Keratinocyte (primary cell): ENCODE measurements around the gene HEMK1. TPM values are rescaled to one million over a fixed set of nuclear protein-coding genes. Genes with fewer than 3 reads are reported as not detected.

Experiments used
- DNase-seq: peaks from one replicate; pipeline ENCODE4 v3.0.0-alpha.2; 2011; ENCODE audit warnings: low read depth, missing footprints, low spot score
- FAIRE-seq: peaks from 2 replicates; lab custom pipeline; 2011; peaks lifted over from hg19 to GRCh38; lab: Jason Lieb, UNC
- H2AFZ ChIP-seq: 2 replicates; pipeline ENCODE4 v1.6.0; 2012; ENCODE audit warnings: low read length, control low read depth, inconsistent platforms; ENCODE audit not compliant: control insufficient read depth
- H3K27ac ChIP-seq: 2 replicates; pipeline ENCODE4 v1.5.1; 2011; ENCODE audit warnings: low read length; ENCODE audit not compliant: control insufficient read depth, insufficient read depth
- H3K27me3 ChIP-seq: 3 replicates; pipeline ENCODE4 v1.6.0; 2011; ENCODE audit warnings: low read length; ENCODE audit not compliant: control insufficient read depth, insufficient read depth; ENCODE audit errors: extremely low read depth
- H3K36me3 ChIP-seq, 2 experiments: 2 replicates in 1 of 2; 3 replicates in 1 of 2; pipeline ENCODE4 v1.5.1; 2011; ENCODE audit warnings: low read length in 2 of 2, mild to moderate bottlenecking in 1 of 2; ENCODE audit not compliant: control insufficient read depth in 2 of 2, insufficient read depth in 2 of 2; ENCODE audit errors: extremely low read depth in 1 of 2
- H3K4me1 ChIP-seq: 3 replicates; pipeline ENCODE4 v1.5.1; 2011; ENCODE audit warnings: low read length; ENCODE audit not compliant: control insufficient read depth, insufficient read depth; ENCODE audit errors: extremely low read depth
- H3K4me2 ChIP-seq: 3 replicates; pipeline ENCODE4 v1.6.0; 2011; ENCODE audit warnings: low read depth, low read length; ENCODE audit not compliant: control insufficient read depth, insufficient read depth; ENCODE audit errors: extremely low read depth
- H3K4me3 ChIP-seq, 3 experiments: fragments of 200-600 bp in 1 of 3; sonication (generic) in 1 of 3; 2 replicates in 2 of 3; 3 replicates in 1 of 3; pipeline ENCODE4 v1.5.1; 2011 to 2016; ENCODE audit warnings: low read length in 3 of 3, mild to moderate bottlenecking in 3 of 3, control low read depth in 2 of 3, inconsistent platforms in 1 of 3, low read depth in 1 of 3, mixed read lengths in 1 of 3, mixed run types in 1 of 3, moderate library complexity in 1 of 3; ENCODE audit not compliant: control insufficient read depth in 2 of 3, insufficient read depth in 2 of 3; ENCODE audit errors: extremely low read depth in 1 of 3
- H3K79me2 ChIP-seq: 2 replicates; pipeline ENCODE4 v1.6.0; 2012; ENCODE audit warnings: low read length; ENCODE audit not compliant: control insufficient read depth, insufficient read depth
- H3K9ac ChIP-seq: 3 replicates; pipeline ENCODE4 v1.6.0; 2011; ENCODE audit warnings: low read length; ENCODE audit not compliant: control insufficient read depth, insufficient read depth; ENCODE audit errors: extremely low read depth
- H3K9me1 ChIP-seq: 3 replicates; pipeline ENCODE4 v1.6.0; 2011; ENCODE audit warnings: low read length; ENCODE audit not compliant: control insufficient read depth, insufficient read depth; ENCODE audit errors: extremely low read depth
- H3K9me3 ChIP-seq: 2 replicates; pipeline ENCODE4 v1.5.1; 2012; ENCODE audit warnings: low read depth, low read length; ENCODE audit not compliant: control insufficient read depth
- H4K20me1 ChIP-seq: 3 replicates; pipeline ENCODE4 v1.6.0; 2011; ENCODE audit warnings: low read length; ENCODE audit not compliant: control insufficient read depth, insufficient read depth; ENCODE audit errors: extremely low read depth
- CTCF ChIP-seq, 3 experiments: IDR thresholded peaks in 1 of 3; conservative IDR thresholded peaks in 1 of 3; optimal IDR thresholded peaks in 1 of 3; 2 replicates in 2 of 3; 3 replicates in 1 of 3; pipeline versions ENCODE3 to v1.5.1; 2011; ENCODE audit warnings: low read length in 3 of 3, mild to moderate bottlenecking in 3 of 3, moderate library complexity in 2 of 3, control low read depth in 1 of 3, inconsistent platforms in 1 of 3; ENCODE audit not compliant: insufficient read depth in 2 of 3; ENCODE audit errors: extremely low read depth in 1 of 3
- EZH2 ChIP-seq: IDR thresholded peaks from one replicate; pipeline ENCODE4 v1.6.1; 2012; ENCODE audit warnings: inconsistent platforms, mild to moderate bottlenecking, low read length, moderate library complexity
- dilution Hi-C: fragments of 300-500 bp; cut with MboI; formaldehyde crosslinking; loops from one replicate; pipeline ENCODE4 v1.7.0; 2020; ENCODE audit warnings: low sequenced_read_pairs; ENCODE audit not compliant: extremely low pct_ligation_motif_present
- polyA plus RNA-seq, 5 experiments: library from polyadenylated mRNA; depleted of rRNA in 3 of 5; stranded (reverse) in 3 of 5; stranded (forward) in 1 of 5; unstranded in 1 of 5; fragments of >200 nt; gene quantifications; 1 replicate in 1 of 5; 2 replicates in 3 of 5; 3 replicates in 1 of 5; pipeline versions ENCODE4 v1.2.1 to v1.2.3, GENCODE V29; 2011 to 2012; ENCODE audit warnings: missing spikeins in 2 of 5, low read depth in 1 of 5, low replicate concordance in 1 of 5

The HEMK1 gene
- polyA plus RNA-seq, 1 donor (not counting 4 experiments of a cell fraction or from before 2014, with no cell fraction given) = 13.0 TPM

GRCh38 chr3:50642382-50642781, 73.1 kb downstream of the HEMK1 start:
- dilution Hi-C loops = no loop called here
- Histone ChIP-seq H3K4me3 (no peak overlapping the region), H3K79me2 (peaks cover 16% of the 10 kb centered on the region), H4K20me1 (no peaks in the 10 kb centered on the region), H3K9ac (no peak overlapping the region), H2AFZ (no peak overlapping the region), H3K27ac (no peak overlapping the region), H3K36me3 (peaks cover 42 to 61% of the 10 kb centered on the region in 2 experiments), H3K4me2 (no peak overlapping the region), H3K9me1 (peaks cover 5% of the 10 kb centered on the region), H3K9me3 (no peaks in the 10 kb centered on the region), H3K27me3 (no peaks in the 10 kb centered on the region), H3K4me1 (peaks cover 22% of the 10 kb centered on the region)
- DNase-seq (no peak), FAIRE-seq (no peak)
- no peak for TF ChIP-seq CTCF (optimal IDR thresholded peaks at IDR 0.05 in 1 of 3, IDR thresholded peaks at IDR 0.05 in 1 of 3, conservative IDR thresholded peaks at IDR 0.05 in 1 of 3; ENCODE audit: extremely low read depth in 1 of 3, insufficient read depth in 2 of 3, low read length in 3 of 3)
- TF ChIP-seq EZH2 = no peak

GRCh38 chr3:50644561-50644960, 75.2 kb downstream of the HEMK1 start:
- Histone ChIP-seq H3K9me1 (no peaks in the 10 kb centered on the region), H4K20me1 (no peaks in the 10 kb centered on the region), H3K9ac (no peak overlapping the region), H3K79me2 (peaks cover 10% of the 10 kb centered on the region), H3K4me3 (no peak overlapping the region), H3K4me2 (no peak overlapping the region), H3K36me3 (peaks cover 51 to 61% of the 10 kb centered on the region in 2 experiments), H3K4me1 (peaks cover under 1% of the 10 kb centered on the region), H2AFZ (no peak overlapping the region), H3K27me3 (no peaks in the 10 kb centered on the region), H3K27ac (no peak overlapping the region), H3K9me3 (no peaks in the 10 kb centered on the region)
- TF ChIP-seq CTCF (optimal IDR thresholded peaks at IDR 0.05 in 1 of 3, IDR thresholded peaks at IDR 0.05 in 1 of 3, conservative IDR thresholded peaks at IDR 0.05 in 1 of 3; ENCODE audit: extremely low read depth in 1 of 3, insufficient read depth in 2 of 3, low read length in 3 of 3) = no peak
- no peak for TF ChIP-seq EZH2
- FAIRE-seq = no peak
- dilution Hi-C loops = no loop called here
- no peak for DNase-seq
